ENCODE results near the gene NLN.

Gene NLN

GRCh38 chr5:65774346-65774745 lies 52.3 kb downstream of the NLN start:
- Histone ChIP-seq H3K9me3 (ENCODE audit: insufficient read depth, low read depth, low read length) (no peaks in the 10 kb centered on the region), H4K20me1 (ENCODE audit: insufficient read depth, low read length, poor library complexity, severe bottlenecking) (no peaks in the 10 kb centered on the region), H3K4me2 (ENCODE audit: low read depth, low read length, poor library complexity, severe bottlenecking) (no peak overlapping the region), H3K4me1 (ENCODE audit: insufficient read depth, low read length, poor library complexity, severe bottlenecking) (no peaks in the 10 kb centered on the region), H3F3A (ENCODE audit: low read depth) (no peaks in the 10 kb centered on the region), H3K27me3 (ENCODE audit: insufficient read depth, low read length, poor library complexity, severe bottlenecking) (no peaks in the 10 kb centered on the region), H3K9ac (ENCODE audit: low read depth, low read length, poor library complexity, severe bottlenecking) (no peak overlapping the region), H3K9me2 (replicated peaks; ENCODE audit: low read depth, low read length) (no peaks in the 10 kb centered on the region), H2AFZ (ENCODE audit: low read length) (no peak overlapping the region), H3K36me3 (ENCODE audit: insufficient read depth, low read length) (no peaks in the 10 kb centered on the region), H3K4me3 (ENCODE audit: low read length, poor library complexity, severe bottlenecking) (no peak overlapping the region), H3K79me2 (ENCODE audit: insufficient read depth, low read length) (no peaks in the 10 kb centered on the region)
- no peak for TF ChIP-seq CTCF (conservative IDR thresholded peaks at IDR 0.05; ENCODE audit: low read length)
- TF ChIP-seq EZH2phosphoT487 (IDR thresholded peaks at IDR 0.05; ENCODE audit: borderline replicate concordance): no peak

GRCh38 chr5:65775476-65775875 lies 53.5 kb downstream of the NLN start:
- Histone ChIP-seq H3K4me3 (ENCODE audit: low read length, poor library complexity, severe bottlenecking) (no peak overlapping the region), H3K27me3 (ENCODE audit: insufficient read depth, low read length, poor library complexity, severe bottlenecking) (no peaks in the 10 kb centered on the region), H3F3A (ENCODE audit: low read depth) (no peaks in the 10 kb centered on the region), H3K36me3 (ENCODE audit: insufficient read depth, low read length) (no peaks in the 10 kb centered on the region), H4K20me1 (ENCODE audit: insufficient read depth, low read length, poor library complexity, severe bottlenecking) (no peaks in the 10 kb centered on the region), H3K9ac (ENCODE audit: low read depth, low read length, poor library complexity, severe bottlenecking) (no peak overlapping the region), H3K9me2 (replicated peaks; ENCODE audit: low read depth, low read length) (no peaks in the 10 kb centered on the region), H3K4me2 (ENCODE audit: low read depth, low read length, poor library complexity, severe bottlenecking) (no peak overlapping the region), H3K9me3 (ENCODE audit: insufficient read depth, low read depth, low read length) (no peaks in the 10 kb centered on the region), H3K4me1 (ENCODE audit: insufficient read depth, low read length, poor library complexity, severe bottlenecking) (no peaks in the 10 kb centered on the region), H3K79me2 (ENCODE audit: insufficient read depth, low read length) (no peaks in the 10 kb centered on the region), H2AFZ (ENCODE audit: low read length) (no peak overlapping the region)
- TF ChIP-seq EZH2phosphoT487 (IDR thresholded peaks at IDR 0.05; ENCODE audit: borderline replicate concordance): no peak

- no peak overlapping the region for H3K4me2 ChIP-seq (ENCODE audit: low read depth, low read length, poor library complexity, severe bottlenecking)
- H3K9me3 ChIP-seq (ENCODE audit: insufficient read depth, low read depth, low read length): no peaks in the 10 kb centered on the region
- H3K27me3 ChIP-seq (ENCODE audit: insufficient read depth, low read length, poor library complexity, severe bottlenecking): no peaks in the 10 kb centered on the region
These were observed 54.6 kb downstream of the NLN start for GRCh38 chr5:65776441-65777141.

More at GRCh38 chr5:65776441-65777141, 54.6 kb downstream of the NLN start:
- H4K20me1 ChIP-seq (ENCODE audit: insufficient read depth, low read length, poor library complexity, severe bottlenecking): no peaks in the 10 kb centered on the region
- no peak overlapping the region for H3K9ac ChIP-seq (ENCODE audit: low read depth, low read length, poor library complexity, severe bottlenecking)
- H2AFZ ChIP-seq (ENCODE audit: low read length): no peak overlapping the region
- no peak for TF ChIP-seq CTCF (conservative IDR thresholded peaks at IDR 0.05; ENCODE audit: low read length)
- TF ChIP-seq EZH2phosphoT487 (IDR thresholded peaks at IDR 0.05; ENCODE audit: borderline replicate concordance): no peak
- no peak overlapping the region for H3K4me3 ChIP-seq (ENCODE audit: low read length, poor library complexity, severe bottlenecking)
- no peaks in the 10 kb centered on the region for H3K9me2 ChIP-seq (replicated peaks; ENCODE audit: low read depth, low read length)
- H3F3A ChIP-seq (ENCODE audit: low read depth): no peaks in the 10 kb centered on the region
- H3K36me3 ChIP-seq (ENCODE audit: insufficient read depth, low read length): peaks cover 4% of the 10 kb centered on the region; the same call in 1 of the 2 replicates
- no peaks in the 10 kb centered on the region for H3K4me1 ChIP-seq (ENCODE audit: insufficient read depth, low read length, poor library complexity, severe bottlenecking)
- H3K79me2 ChIP-seq (ENCODE audit: insufficient read depth, low read length): no peaks in the 10 kb centered on the region
